GM21526 (cell line): Measurements from ENCODE around the gene FAXDC2.

Experiments used
- ATAC-seq: cut with Tn5 transposase; IDR thresholded peaks from one replicate; pipeline ENCODE4 v1.9.1; 2021; ENCODE audit warnings: moderate library complexity; ENCODE audit not compliant: unreplicated experiment, low FRiP score

FAXDC2 gene

GRCh38 chr5:154770111-154770510, 80.3 kb downstream of the FAXDC2 start:
- no peak for ATAC-seq
